GM10266 (cell line): ENCODE results near the gene SFMBT2.

ENCODE experiments used
- DNase-seq: peaks from one replicate; pipeline ENCODE4 v3.0.0; 2012; ENCODE audit errors: extremely low spot score
- CTCF ChIP-seq: IDR thresholded peaks from 2 replicates; pipeline ENCODE4 v1.5.1; 2012; ENCODE audit warnings: mild to moderate bottlenecking, low read depth; ENCODE audit not compliant: control insufficient read depth, insufficient read depth; ENCODE audit errors: missing control alignments

The SFMBT2 gene

GRCh38 chr10:7414766-7415165 lies 3.9 kb upstream of the SFMBT2 start:
- DNase-seq = no peak
- no peak for TF ChIP-seq CTCF

- no peak for DNase-seq
- no peak for TF ChIP-seq CTCF
These were observed 2.1 kb upstream of the SFMBT2 start for GRCh38 chr10:7412928-7413282.

- no peak for DNase-seq
- no peak for TF ChIP-seq CTCF
These were observed 1.5 kb upstream of the SFMBT2 start for GRCh38 chr10:7412237-7412927.

- no peak for DNase-seq
- no peak for TF ChIP-seq CTCF
These were observed 866 bp upstream of the SFMBT2 start for GRCh38 chr10:7411671-7412128.

- peak; percentile 52 for DNase-seq
- TF ChIP-seq CTCF = no peak
These were observed 453 bp downstream of the SFMBT2 start for GRCh38 chr10:7410301-7410861.

- DNase-seq = no peak
- TF ChIP-seq CTCF = no peak
These were observed 1.1 kb downstream of the SFMBT2 start for GRCh38 chr10:7409732-7410168.

- peak; percentile 81 for DNase-seq
- peak; percentile 41 for TF ChIP-seq CTCF
These were observed 1.6 kb downstream of the SFMBT2 start for GRCh38 chr10:7409045-7409731.
